Measurements from ENCODE around the gene ZMYND11.

GRCh38 chr10:134247-135131, 766 bp upstream of the ZMYND11 start:
- TF ChIP-seq POLR2AphosphoS5 (IDR thresholded peaks at IDR 0.05; ENCODE audit: borderline replicate concordance, low read depth, low read length) (no peak; the same call in 1 of the 2 replicates), EZH2 (IDR thresholded peaks at IDR 0.05) (no peak), FOXP2 (optimal IDR thresholded peaks at IDR 0.05; ENCODE audit: control extremely low read depth, extremely low read length, insufficient read depth) (no peak)
